Epithelial cell of esophagus (primary cell): ENCODE results near the gene IPCEF1.

Experiments used
- DNase-seq: peaks from one replicate; pipeline ENCODE4 v3.0.0; 2010; ENCODE audit warnings: low read depth
- H3K4me3 ChIP-seq: 2 replicates; pipeline ENCODE4 v1.5.1; 2011; ENCODE audit warnings: mild to moderate bottlenecking, low read length, control low read depth
- TF ChIP-seq, protein P1 (sequence below): IDR thresholded peaks from 2 replicates; pipeline ENCODE4 v1.5.1; 2011; ENCODE audit warnings: low read depth, mild to moderate bottlenecking, low read length, control low read depth, inconsistent platforms; ENCODE audit not compliant: insufficient read depth; ENCODE audit errors: missing control alignments

IPCEF1 gene

DNA sequence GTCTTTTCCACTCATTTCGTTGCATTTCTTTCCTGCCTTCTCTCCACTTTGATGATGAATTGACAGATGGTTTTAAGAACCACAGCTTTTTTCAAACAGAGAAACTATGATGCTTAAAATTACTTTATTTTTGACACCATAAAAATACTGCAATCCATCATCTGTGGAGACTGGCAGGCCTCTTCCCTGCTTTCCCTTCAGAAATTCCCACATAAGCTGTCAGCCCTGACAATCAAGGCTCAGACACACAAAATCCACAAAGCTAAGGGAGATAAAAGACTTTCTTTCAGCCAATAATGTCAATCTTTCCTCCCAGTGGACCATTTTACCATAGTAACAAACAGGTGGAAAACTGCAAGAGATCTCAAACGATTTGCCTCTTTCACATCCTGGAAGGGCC lies 82.4 kb downstream of the IPCEF1 start:
- H3K4me3 ChIP-seq, result no peak overlapping the region
- TF ChIP-seq, protein P1, sequence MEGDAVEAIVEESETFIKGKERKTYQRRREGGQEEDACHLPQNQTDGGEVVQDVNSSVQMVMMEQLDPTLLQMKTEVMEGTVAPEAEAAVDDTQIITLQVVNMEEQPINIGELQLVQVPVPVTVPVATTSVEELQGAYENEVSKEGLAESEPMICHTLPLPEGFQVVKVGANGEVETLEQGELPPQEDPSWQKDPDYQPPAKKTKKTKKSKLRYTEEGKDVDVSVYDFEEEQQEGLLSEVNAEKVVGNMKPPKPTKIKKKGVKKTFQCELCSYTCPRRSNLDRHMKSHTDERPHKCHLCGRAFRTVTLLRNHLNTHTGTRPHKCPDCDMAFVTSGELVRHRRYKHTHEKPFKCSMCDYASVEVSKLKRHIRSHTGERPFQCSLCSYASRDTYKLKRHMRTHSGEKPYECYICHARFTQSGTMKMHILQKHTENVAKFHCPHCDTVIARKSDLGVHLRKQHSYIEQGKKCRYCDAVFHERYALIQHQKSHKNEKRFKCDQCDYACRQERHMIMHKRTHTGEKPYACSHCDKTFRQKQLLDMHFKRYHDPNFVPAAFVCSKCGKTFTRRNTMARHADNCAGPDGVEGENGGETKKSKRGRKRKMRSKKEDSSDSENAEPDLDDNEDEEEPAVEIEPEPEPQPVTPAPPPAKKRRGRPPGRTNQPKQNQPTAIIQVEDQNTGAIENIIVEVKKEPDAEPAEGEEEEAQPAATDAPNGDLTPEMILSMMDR, result no peak
- DNase-seq, result no peak

DNA sequence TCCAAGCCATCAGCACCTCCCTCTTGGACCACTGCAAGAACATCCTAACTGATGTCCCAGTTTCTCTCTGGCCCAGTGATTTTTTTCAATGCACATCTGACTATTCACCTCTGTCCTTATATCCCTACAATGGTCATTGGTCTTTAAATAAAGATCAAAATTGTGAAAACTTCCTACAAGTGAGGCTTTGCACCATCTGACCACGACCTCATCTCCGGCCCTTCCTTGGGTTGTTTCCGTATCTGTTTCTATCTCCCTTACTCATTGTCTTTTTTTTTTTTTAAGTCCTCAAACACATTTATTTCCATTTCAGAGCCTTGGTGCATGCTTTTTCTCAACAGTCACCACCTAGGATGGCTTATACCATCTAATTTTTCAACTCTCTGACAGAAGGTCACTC lies 88.1 kb downstream of the IPCEF1 start:
- no peak for DNase-seq
- TF ChIP-seq, protein P1, result no peak

DNA sequence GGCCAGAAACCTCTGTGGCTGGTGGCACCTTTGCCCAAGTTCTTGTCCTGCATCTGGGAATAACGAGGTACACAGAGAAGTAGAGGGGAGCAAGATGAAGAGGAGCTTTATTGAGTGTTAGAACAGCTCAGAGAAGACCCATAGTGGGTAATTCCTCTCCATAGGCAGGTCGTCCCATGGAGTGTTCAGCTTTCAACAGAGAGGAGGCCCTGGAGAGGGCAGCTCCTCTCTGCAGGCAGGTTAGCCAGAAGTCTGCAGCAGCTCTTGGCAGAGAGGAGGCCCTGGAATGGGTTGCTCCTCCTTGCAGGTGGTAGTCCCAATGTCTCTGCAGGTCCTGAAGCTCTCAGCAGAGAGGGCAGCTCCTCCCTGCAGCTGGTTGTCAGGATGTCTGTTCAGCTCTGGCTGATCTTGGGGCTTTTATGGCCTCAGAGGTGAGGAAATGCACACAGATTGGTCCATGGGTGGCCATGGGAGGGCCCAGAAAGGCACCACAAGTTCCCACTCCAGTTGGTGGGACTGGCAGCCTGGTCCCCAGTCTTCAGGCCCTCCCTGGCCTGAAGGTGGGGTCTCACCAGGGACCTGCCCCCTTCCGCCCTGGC lies 89.0 kb downstream of the IPCEF1 start:
- no peak for DNase-seq
- H3K4me3 ChIP-seq, result no peak overlapping the region
- TF ChIP-seq, protein P1, result no peak

More for the DNA sequence above, 88.1 kb downstream of the IPCEF1 start:
- no peak overlapping the region for H3K4me3 ChIP-seq

- H3K4me3 ChIP-seq, result no peak overlapping the region
- TF ChIP-seq, protein P1, result no peak
- DNase-seq, result no peak
Measured at GRCh38 chr6:154266560-154267099, 90.0 kb downstream of the IPCEF1 start.

GRCh38 chr6:154261688-154262397 lies 94.8 kb downstream of the IPCEF1 start:
- TF ChIP-seq, protein P1, result no peak
- H3K4me3 ChIP-seq, result no peak overlapping the region
- DNase-seq, result no peak

DNA sequence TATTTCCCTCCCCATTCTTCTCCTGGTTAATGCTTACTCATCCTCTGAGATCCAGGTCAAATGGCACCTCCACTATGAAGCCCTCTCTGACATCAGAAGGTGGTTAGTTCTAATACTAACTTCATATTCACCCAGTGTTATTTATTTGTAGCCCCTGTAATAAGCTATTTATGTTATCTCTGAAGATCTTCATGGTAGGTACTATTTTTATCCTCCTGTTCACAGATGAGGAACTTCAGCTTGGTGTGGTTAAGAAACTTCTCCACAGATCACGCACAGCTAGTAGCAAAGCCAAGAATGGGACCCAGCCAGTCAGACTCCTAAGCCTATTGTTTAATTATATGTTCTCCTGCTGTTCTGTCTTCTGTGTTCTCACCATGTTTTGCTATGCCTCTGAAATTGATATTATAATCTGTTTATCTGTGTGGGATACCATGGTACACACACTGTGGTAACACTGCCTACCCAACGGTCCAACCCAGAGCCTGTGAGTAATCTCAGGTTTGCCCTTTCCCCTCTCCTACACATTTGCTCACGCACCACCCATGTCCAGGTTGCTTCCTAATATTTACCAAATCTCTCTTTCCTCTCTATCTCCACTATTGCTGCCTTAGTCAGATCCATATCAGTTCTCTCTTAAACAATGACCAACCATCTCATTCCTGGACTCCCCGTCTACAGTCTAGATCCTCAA lies 98.4 kb downstream of the IPCEF1 start:
- TF ChIP-seq, protein P1, result no peak

More for the DNA sequence above, 98.4 kb downstream of the IPCEF1 start:
- no peak overlapping the region for H3K4me3 ChIP-seq
- no peak for DNase-seq
